Hematopoietic multipotent progenitor cell treated with erythropoietin and hydrocortisone succinate and interleukin-3 and kit ligand, for 15 days (in vitro differentiated cells): Measurements from ENCODE around the gene SQSTM1.

Experiments used
- DNase-seq: peaks from one replicate; pipeline ENCODE4 v3.0.0-alpha.2; 2015; ENCODE audit warnings: low spot score

Gene SQSTM1

GRCh38 chr5:179795049-179795862 is 25.4 kb upstream of the SQSTM1 start:
- no peak for DNase-seq

GRCh38 chr5:179795863-179796833 is 24.6 kb upstream of the SQSTM1 start:
- DNase-seq = peak; percentile 74

GRCh38 chr5:179796877-179797608 is 23.7 kb upstream of the SQSTM1 start:
- DNase-seq = no peak

GRCh38 chr5:179797741-179798140 is 23.0 kb upstream of the SQSTM1 start:
- DNase-seq = no peak

- no peak for DNase-seq
Measured at GRCh38 chr5:179798144-179798770, 22.4 kb upstream of the SQSTM1 start.

GRCh38 chr5:179798771-179799643 is 21.7 kb upstream of the SQSTM1 start:
- no peak for DNase-seq

GRCh38 chr5:179799644-179799973 is 21.1 kb upstream of the SQSTM1 start:
- DNase-seq = no peak

- DNase-seq = no peak
Measured at GRCh38 chr5:179800071-179800695, 20.5 kb upstream of the SQSTM1 start.

- no peak for DNase-seq
Measured at GRCh38 chr5:179800696-179801201, 20.0 kb upstream of the SQSTM1 start.

- peak; percentile 82 for DNase-seq
Measured at GRCh38 chr5:179801304-179802206, 19.1 kb upstream of the SQSTM1 start.

- DNase-seq = no peak
Measured at GRCh38 chr5:179802207-179802883, 18.4 kb upstream of the SQSTM1 start.

- no peak for DNase-seq
Measured at GRCh38 chr5:179802950-179803562, 17.6 kb upstream of the SQSTM1 start.

- DNase-seq = peak; percentile 47
Measured at GRCh38 chr5:179803651-179804554, 16.8 kb upstream of the SQSTM1 start.

- DNase-seq = no peak
Measured at GRCh38 chr5:179804555-179804947, 16.2 kb upstream of the SQSTM1 start.

GRCh38 chr5:179805070-179805528 is 15.6 kb upstream of the SQSTM1 start:
- no peak for DNase-seq

GRCh38 chr5:179805529-179806249 is 15.0 kb upstream of the SQSTM1 start:
- DNase-seq = peak; percentile 26
